Gastrocnemius medialis (tissue), 4 donors: ENCODE measurements around the gene FIZ1. TPM values are rescaled to one million over a fixed set of nuclear protein-coding genes. Genes with fewer than 3 reads are reported as not detected.
A peak's percentile ranks its signal among the peaks of the same experiment; 100 is the strongest.

Experiments
- ATAC-seq, 2 donors: fragments of 150-250 bp; one replicate each; pipeline ENCODE4 v1.9.1; 2016
- DNase-seq, 2 donors: peaks; one replicate each; pipeline ENCODE4 v3.0.0-alpha.2; 2019
- H3K27ac ChIP-seq, 4 donors: fragments of 200-600 bp; sonication (generic); 1 replicate in 1 of 4; 2 replicates in 3 of 4; pipeline ENCODE4 v1.5.1; 2016 to 2018; ENCODE audit warnings: mild to moderate bottlenecking in 2 of 4, moderate library complexity in 1 of 4
- H3K27me3 ChIP-seq, 3 donors: fragments of 200-600 bp; sonication (generic) in 2 of 3; 1 replicate in 1 of 3; 2 replicates in 2 of 3; pipeline versions ENCODE4 v1.5.1 to v1.6.0; 2016 to 2019; ENCODE audit warnings: mild to moderate bottlenecking in 1 of 3, moderate library complexity in 1 of 3
- H3K36me3 ChIP-seq, 2 donors: fragments of 200-600 bp; sonication (generic) in 1 of 2; one replicate each; pipeline ENCODE4 v1.5.1; 2017 to 2018
- H3K4me1 ChIP-seq, 2 donors: fragments of 200-600 bp; sonication (generic) in 1 of 2; one replicate each; pipeline ENCODE4 v1.5.1; 2016 to 2017; ENCODE audit warnings: mild to moderate bottlenecking in 2 of 2
- H3K4me3 ChIP-seq, 4 donors: fragments of 200-600 bp; sonication (generic) in 3 of 4; 1 replicate in 1 of 4; 2 replicates in 3 of 4; pipeline ENCODE4 v1.5.1; 2016 to 2019; ENCODE audit warnings: mild to moderate bottlenecking in 2 of 4
- H3K9me3 ChIP-seq, 3 donors: fragments of 200-600 bp; sonication (generic) in 2 of 3; 1 replicate in 1 of 3; 2 replicates in 2 of 3; pipeline ENCODE4 v1.5.1; 2016 to 2019
- CTCF ChIP-seq, 5 experiments: fragments of 450-650 bp in 3 of 5; fragments of 200-600 bp in 2 of 5; sonication (generic) in 2 of 5; IDR thresholded peaks in 4 of 5; conservative IDR thresholded peaks in 1 of 5; 1 replicate in 4 of 5; 2 replicates in 1 of 5; pipeline ENCODE4 v1.5.1; 2016 to 2019; ENCODE audit warnings: antibody characterized with exemption in 5 of 5, mild to moderate bottlenecking in 3 of 5, moderate library complexity in 3 of 5
- POLR2A ChIP-seq, 2 donors: fragments of 450-650 bp; IDR thresholded peaks; one replicate each; pipeline ENCODE4 v1.6.1; 2017; ENCODE audit warnings: antibody characterized with exemption in 2 of 2, mild to moderate bottlenecking in 2 of 2, moderate library complexity in 2 of 2
- in situ Hi-C, 4 donors: fragments of 200-750 bp; cut with MboI; loops; one replicate each; pipeline versions ENCODE4 v1.15.0 to v1.8.0; 2017; ENCODE audit warnings: low sequenced_read_pairs in 4 of 4
- intact Hi-C: fragments of 100-400 bp; cut with DNase I; formaldehyde crosslinking; loops from one replicate; pipeline ENCODE4 v1.15.1; 2023; ENCODE audit warnings: low total_unique reads
- total RNA-seq, 4 donors: library from RNA; depleted of rRNA; stranded (reverse); fragments of >200 nt; gene quantifications; one replicate each; pipeline versions ENCODE4 v1.1.0 to v1.2.3, GENCODE V29; 2016

FIZ1 gene
- total RNA-seq, 4 donors from 2014 or later = 6.8 to 11.2 (median 7.4) TPM

GRCh38 chr19:55613930-55614710 is 14.8 kb upstream of the FIZ1 start:
- no peaks in the 10 kb centered on the region for H3K27me3 ChIP-seq
- DNase-seq (no peak), ATAC-seq (no peak)
- H3K4me3 ChIP-seq = no peak overlapping the region
- peaks cover 0 to 28% of the 10 kb centered on the region in 2 donors for H3K36me3 ChIP-seq
- in situ Hi-C loops (no loop called here), intact Hi-C loops (no loop called here)
- no peaks in the 10 kb centered on the region for H3K9me3 ChIP-seq
- H3K4me1 ChIP-seq = peaks cover 31 to 37% of the 10 kb centered on the region in 2 donors
- H3K27ac ChIP-seq = peak overlapping the region in 1 of 4 donors; percentile 15
- no peak for TF ChIP-seq POLR2A (IDR thresholded peaks at IDR 0.05)
- no peak for TF ChIP-seq CTCF (IDR thresholded peaks at IDR 0.05 in 4 of 5, conservative IDR thresholded peaks at IDR 0.05 in 1 of 5)

- peak overlapping the region in 3 of 4 donors; percentile 86 to 97 (median 94) for H3K27ac ChIP-seq
Observed at GRCh38 chr19:55613396-55613795, 14.1 kb upstream of the FIZ1 start.

GRCh38 chr19:55611983-55612645 is 12.8 kb upstream of the FIZ1 start:
- ATAC-seq (peak; percentile 32 to 35), DNase-seq (no peak)
- TF ChIP-seq POLR2A (IDR thresholded peaks at IDR 0.05) (no peak), CTCF (IDR thresholded peaks at IDR 0.05 in 4 of 5, conservative IDR thresholded peaks at IDR 0.05 in 1 of 5) (no peak)
- Histone ChIP-seq H3K4me1 (peaks cover 26 to 39% of the 10 kb centered on the region in 2 donors), H3K27ac (peak overlapping the region; percentile 86 to 97 (median 91)), H3K27me3 (no peaks in the 10 kb centered on the region), H3K4me3 (peak overlapping the region in 1 of 4 donors; percentile 39), H3K9me3 (no peaks in the 10 kb centered on the region), H3K36me3 (peaks cover 0 to 20% of the 10 kb centered on the region in 2 donors)
- intact Hi-C loops = no loop called here
- in situ Hi-C loops = no loop called here

More at GRCh38 chr19:55613396-55613795, 14.1 kb upstream of the FIZ1 start:
- intact Hi-C loops (no loop called here), in situ Hi-C loops (no loop called here)
- H3K36me3 ChIP-seq = peaks cover 0 to 28% of the 10 kb centered on the region in 2 donors
- no peak overlapping the region for H3K4me3 ChIP-seq
- H3K9me3 ChIP-seq = no peaks in the 10 kb centered on the region
- DNase-seq = no peak
- no peaks in the 10 kb centered on the region for H3K27me3 ChIP-seq
- TF ChIP-seq CTCF (IDR thresholded peaks at IDR 0.05 in 4 of 5, conservative IDR thresholded peaks at IDR 0.05 in 1 of 5) (no peak), POLR2A (IDR thresholded peaks at IDR 0.05) (no peak)
- ATAC-seq = no peak
- peaks cover 25 to 30% of the 10 kb centered on the region in 2 donors for H3K4me1 ChIP-seq

DNA sequence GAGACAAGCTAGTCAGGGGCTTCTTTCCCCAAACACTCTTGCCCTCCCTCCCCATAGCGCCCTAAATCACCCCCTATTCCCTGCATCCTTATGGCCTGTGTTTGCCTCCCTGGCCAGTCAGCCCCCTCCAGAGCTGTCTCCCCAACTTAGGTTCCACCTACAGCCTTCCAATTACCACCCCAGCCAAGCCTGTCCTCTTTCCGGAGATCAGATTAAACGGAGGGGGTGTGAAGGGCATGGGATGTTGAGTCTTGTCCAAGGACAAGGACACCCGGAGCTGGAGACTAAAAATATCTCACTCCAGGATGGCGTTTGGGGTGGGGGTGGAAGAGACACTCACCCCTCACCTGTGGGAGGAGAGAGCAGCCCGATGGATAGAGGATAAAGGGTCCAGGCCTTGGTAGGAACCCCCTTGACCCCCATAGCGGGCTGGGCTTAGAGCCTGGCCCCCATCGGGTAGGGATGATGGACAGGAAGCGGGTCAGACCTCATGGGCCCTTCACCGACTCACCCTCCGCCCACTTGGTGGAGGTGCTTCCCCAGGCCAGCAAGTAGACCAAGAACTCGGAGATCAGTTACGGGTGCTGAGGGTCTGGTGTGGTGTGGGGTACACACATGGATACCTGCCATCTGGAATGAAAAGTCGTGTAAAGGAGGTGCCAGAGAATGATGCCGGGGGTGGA is 12.1 kb upstream of the FIZ1 start:
- Histone ChIP-seq H3K27me3 (no peaks in the 10 kb centered on the region), H3K4me1 (peaks cover 33 to 46% of the 10 kb centered on the region in 2 donors), H3K36me3 (peaks cover 0 to 13% of the 10 kb centered on the region in 2 donors), H3K9me3 (no peaks in the 10 kb centered on the region), H3K27ac (peak overlapping the region; percentile 86 to 97 (median 91)), H3K4me3 (peak overlapping the region in 3 of 4 donors; percentile 6 to 39 (median 17))
- intact Hi-C loops (no loop called here), in situ Hi-C loops (no loop called here)
- peak; percentile 72 to 76 for DNase-seq
- TF ChIP-seq CTCF (IDR thresholded peaks at IDR 0.05 in 4 of 5, conservative IDR thresholded peaks at IDR 0.05 in 1 of 5) (no peak), POLR2A (IDR thresholded peaks at IDR 0.05) (no peak)
- ATAC-seq = peak; percentile 93
